SH-SY5Y (cell line): ENCODE results near the gene ROBO2.

ENCODE experiments used
- GATA2 ChIP-seq: IDR thresholded peaks from 2 replicates; pipeline ENCODE4 v1.6.1; 2011; ENCODE audit warnings: mild to moderate bottlenecking, low read depth, low read length
- GATA3 ChIP-seq: IDR thresholded peaks from 2 replicates; pipeline ENCODE4 v1.6.1; 2011; ENCODE audit warnings: low read depth, mild to moderate bottlenecking, low read length, moderate library complexity

DNA sequence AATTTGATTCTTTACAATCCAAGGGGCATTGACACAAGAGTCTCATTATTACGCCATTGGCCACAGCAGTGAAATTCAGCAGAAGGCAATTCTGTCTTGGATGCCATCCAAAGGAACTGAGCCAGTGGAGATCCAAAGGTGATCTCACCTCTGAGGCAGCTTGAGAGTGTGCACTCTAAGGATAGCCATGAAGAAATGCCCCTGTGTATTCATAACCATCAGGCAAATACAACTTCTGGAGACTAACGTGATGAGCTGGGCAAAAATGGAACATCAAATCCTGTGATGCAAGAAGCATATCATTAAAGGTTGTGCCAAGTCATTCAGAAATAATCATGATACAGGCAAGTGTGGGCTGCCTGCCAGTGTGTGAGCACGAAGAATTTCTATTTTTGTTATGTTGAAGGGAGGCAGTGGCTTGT, 41.4 kb downstream of the ROBO2 start:
- no peak for TF ChIP-seq GATA2
- no peak for TF ChIP-seq GATA3
